BJ (cell line): ENCODE data around the gene KIF1A. TPM values are rescaled to one million over a fixed set of nuclear protein-coding genes. Genes with fewer than 3 reads are reported as not detected.

ENCODE experiments used
- CTCF ChIA-PET: fragments of 350-600 bp; formaldehyde crosslinking; extraction: SDS; loops from one replicate; lab custom pipeline; 2021; ENCODE audit warnings: antibody characterized with exemption, inconsistent platforms; lab: Yijun Ruan, JAX
- POLR2A ChIA-PET: fragments of 300-600 bp; sonication (Branson Sonifier 250); formaldehyde crosslinking; extraction: SDS; loops from one replicate; lab custom pipeline; 2021; ENCODE audit warnings: antibody characterized with exemption; lab: Charles Lee
- DNase-seq: peaks from one replicate; pipeline ENCODE4 v3.0.0-alpha.2; 2011; ENCODE audit warnings: low read depth
- H3K27me3 ChIP-seq: 2 replicates; pipeline ENCODE4 v1.6.0; 2011; ENCODE audit warnings: low read length; ENCODE audit not compliant: control insufficient read depth, insufficient read depth
- H3K36me3 ChIP-seq: 2 replicates; pipeline ENCODE4 v1.5.1; 2011; ENCODE audit warnings: low read length; ENCODE audit not compliant: control insufficient read depth, insufficient read depth
- H3K4me3 ChIP-seq: 2 replicates; pipeline ENCODE4 v1.5.1; 2011; ENCODE audit warnings: low read depth, mild to moderate bottlenecking, control low read depth, low read length
- polyA plus RNA-seq: library from polyadenylated mRNA; depleted of rRNA; stranded (reverse); fragments of >200 nt; gene quantifications from 2 replicates; pipeline ENCODE4 v1.2.3, GENCODE V29; 2011
- TF ChIP-seq, protein P1 (sequence below): IDR thresholded peaks from 2 replicates; pipeline ENCODE4 v1.5.1; 2011; ENCODE audit warnings: low read depth, mild to moderate bottlenecking, control low read depth, inconsistent platforms, low read length, moderate library complexity; ENCODE audit not compliant: insufficient read depth

Gene KIF1A
- polyA plus RNA-seq, 1 experiment: 0.01 TPM

DNA sequence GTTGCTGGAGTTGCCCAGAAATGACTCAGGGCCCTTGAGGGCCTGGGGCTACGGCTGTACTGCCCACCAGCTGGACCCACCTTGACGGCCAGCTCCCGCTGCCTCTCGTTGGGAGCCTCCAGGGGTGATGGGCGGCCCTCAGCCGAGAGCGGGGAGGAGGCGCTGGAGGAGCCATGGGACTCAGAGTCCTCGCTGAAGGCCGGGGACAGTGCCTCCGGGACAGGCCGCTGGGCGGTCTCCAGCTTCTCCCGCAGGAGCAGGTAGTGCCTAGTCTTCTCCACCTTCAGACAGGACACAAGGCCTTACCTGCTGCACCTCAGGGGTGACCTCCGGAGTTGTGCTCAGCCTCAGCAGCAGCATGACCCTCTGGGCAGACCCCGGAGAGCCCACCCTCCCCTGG is 97.6 kb downstream of the KIF1A start:
- TF ChIP-seq, protein P1, sequence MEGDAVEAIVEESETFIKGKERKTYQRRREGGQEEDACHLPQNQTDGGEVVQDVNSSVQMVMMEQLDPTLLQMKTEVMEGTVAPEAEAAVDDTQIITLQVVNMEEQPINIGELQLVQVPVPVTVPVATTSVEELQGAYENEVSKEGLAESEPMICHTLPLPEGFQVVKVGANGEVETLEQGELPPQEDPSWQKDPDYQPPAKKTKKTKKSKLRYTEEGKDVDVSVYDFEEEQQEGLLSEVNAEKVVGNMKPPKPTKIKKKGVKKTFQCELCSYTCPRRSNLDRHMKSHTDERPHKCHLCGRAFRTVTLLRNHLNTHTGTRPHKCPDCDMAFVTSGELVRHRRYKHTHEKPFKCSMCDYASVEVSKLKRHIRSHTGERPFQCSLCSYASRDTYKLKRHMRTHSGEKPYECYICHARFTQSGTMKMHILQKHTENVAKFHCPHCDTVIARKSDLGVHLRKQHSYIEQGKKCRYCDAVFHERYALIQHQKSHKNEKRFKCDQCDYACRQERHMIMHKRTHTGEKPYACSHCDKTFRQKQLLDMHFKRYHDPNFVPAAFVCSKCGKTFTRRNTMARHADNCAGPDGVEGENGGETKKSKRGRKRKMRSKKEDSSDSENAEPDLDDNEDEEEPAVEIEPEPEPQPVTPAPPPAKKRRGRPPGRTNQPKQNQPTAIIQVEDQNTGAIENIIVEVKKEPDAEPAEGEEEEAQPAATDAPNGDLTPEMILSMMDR: no peak
- Histone ChIP-seq H3K4me3 (no peak overlapping the region), H3K27me3 (no peaks in the 10 kb centered on the region), H3K36me3 (no peaks in the 10 kb centered on the region)
- ChIA-PET POLR2A (no interaction called here), CTCF (no interaction called here)
- no peak for DNase-seq

DNA sequence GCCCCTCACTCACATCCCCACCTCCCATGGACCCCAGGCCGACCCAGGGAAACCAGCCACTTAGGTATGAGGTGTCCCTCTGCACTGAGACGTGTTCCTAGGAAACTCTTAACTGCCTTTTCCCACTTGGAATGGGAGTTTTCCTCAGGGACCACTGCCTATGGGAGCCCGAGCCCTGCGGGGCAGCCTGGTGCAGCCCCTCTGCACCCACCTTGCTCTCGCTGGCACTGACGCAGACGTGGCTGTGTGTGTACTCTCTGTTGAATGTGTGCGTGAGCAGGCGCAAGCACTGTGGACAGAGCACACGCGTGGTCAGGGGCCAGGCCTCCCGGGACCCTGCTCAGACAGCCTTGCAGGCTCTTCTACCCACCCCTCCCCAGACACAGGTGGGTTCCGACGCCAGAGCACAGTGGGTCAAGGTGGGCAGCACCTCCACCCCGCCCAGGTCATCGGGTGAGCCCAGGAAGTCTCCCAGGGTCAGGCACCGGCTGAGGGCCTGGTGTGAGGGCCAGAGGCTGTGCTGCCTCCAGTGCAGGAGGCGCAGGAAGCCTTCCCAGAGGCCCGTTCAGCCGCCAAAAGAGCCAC is 98.3 kb downstream of the KIF1A start:
- TF ChIP-seq, protein P1: no peak
- Histone ChIP-seq H3K27me3 (no peaks in the 10 kb centered on the region), H3K4me3 (no peak overlapping the region), H3K36me3 (no peaks in the 10 kb centered on the region)
- no peak for DNase-seq
- POLR2A ChIA-PET: no interaction called here
- CTCF ChIA-PET: no interaction called here

DNA sequence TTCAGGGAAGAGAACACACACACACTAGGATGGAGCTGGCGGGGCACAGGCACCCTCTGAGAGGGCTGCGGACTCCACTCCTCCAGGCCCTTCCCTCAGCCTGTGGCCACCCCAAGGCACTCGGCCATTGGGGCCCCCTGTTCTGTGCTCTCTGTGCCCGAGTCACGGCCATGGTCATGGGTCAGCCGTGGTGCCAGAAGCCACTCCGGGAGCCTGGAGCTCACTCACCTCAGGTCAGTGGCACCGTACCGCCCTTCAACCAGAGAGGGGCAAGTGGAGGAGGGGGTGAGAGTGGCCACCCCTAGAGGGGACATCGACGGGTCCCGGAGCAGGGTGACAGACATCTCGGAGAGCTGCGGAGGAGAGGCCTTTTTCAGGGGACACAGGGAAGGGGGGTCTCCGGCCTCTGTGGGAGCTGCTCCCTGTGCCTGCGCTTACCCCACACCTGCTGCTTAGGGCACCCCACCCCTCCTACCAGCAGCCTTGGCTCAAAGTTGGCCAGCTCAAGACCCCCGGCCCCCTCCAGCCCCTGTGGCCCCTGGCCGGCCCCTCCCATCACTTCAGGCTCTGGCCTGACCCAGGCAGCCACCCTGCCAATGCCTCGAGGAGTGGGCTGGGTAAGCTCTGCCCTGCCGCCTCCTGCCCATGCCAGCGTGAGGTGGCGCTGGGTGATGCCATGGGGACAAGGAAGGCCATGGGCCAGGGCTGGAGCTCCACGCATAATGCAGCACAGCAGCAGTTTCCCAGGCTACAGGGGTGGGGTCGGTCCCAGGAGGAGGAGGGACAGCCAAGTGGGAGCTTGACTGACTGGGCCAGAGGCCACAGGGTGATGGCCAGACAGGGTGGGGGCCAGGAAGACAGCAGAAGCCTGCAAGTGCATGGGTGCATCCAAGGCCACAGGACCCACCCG is 99.1 kb downstream of the KIF1A start:
- H3K27me3 ChIP-seq: no peaks in the 10 kb centered on the region

DNA sequence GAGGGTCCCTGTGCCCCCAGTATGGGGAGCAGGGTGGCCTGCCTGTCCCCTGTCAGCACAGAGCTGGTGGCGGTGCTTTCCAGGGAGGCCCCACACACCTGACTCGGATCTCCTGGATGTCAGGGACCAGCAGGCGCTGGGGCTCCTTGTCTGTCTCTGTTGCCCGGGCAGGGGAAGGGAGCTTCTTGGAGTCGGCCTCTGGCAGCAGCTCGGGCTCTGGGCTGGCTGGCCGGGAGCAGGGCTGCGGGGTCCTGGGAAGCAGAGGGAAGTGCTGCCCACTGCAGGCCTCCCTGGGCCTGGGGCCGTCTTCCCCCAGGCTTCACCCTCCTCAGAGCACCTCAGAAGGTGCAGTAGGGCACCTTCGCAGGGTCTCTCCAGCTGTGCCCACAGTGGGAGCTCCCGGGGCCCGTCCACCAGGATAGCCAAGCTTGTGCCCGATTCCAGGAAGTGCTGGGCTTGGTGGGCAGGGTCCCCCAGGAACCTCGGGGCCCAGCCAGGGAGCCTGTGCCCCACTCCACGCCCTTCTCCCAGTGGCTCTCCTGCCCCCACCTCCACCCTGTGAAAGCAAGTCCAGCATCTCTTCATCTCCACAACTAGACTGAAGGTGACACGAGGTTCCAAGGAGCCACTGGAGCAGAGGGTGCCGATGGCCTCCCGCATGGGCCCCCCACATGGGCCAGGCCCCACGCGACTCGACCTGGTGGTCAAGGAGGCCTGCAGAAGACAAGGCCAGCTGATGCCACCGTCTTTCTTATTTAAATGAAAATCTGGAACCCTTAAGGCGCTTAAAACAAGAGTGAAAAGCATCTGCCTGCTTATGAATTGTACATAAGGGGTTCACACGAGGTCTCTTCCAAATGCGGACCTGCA is 100.1 kb downstream of the KIF1A start:
- Histone ChIP-seq H3K4me3 (no peak overlapping the region), H3K27me3 (no peaks in the 10 kb centered on the region; the same call in 1 of the 2 replicates), H3K36me3 (no peaks in the 10 kb centered on the region)
- no peak for DNase-seq
- TF ChIP-seq, protein P1: no peak
- ChIA-PET POLR2A (no interaction called here), CTCF (interaction anchor here (0.6 kb wide), 1 partner anchor 1399 kb away, joined by 3 read pairs; no protein-coding TSS in a partner anchor)

More for the DNA sequence above, 99.1 kb downstream of the KIF1A start:
- ChIA-PET POLR2A (interaction anchor here (0.6 kb wide), 1 partner anchor 10 kb away, joined by 11 read pairs; no protein-coding TSS in a partner anchor), CTCF (no interaction called here)
- H3K36me3 ChIP-seq: no peaks in the 10 kb centered on the region
- H3K4me3 ChIP-seq: no peak overlapping the region
- TF ChIP-seq, protein P1: no peak
- DNase-seq: no peak
